K562 (cell line): ENCODE measurements around the gene UPF2. TPM values are rescaled to one million over a fixed set of nuclear protein-coding genes. Genes with fewer than 3 reads are reported as not detected.
A peak's percentile ranks its signal among the peaks of the same experiment; 100 is the strongest.

Experiments used
- E2F5 ChIP-seq: sonication (generic); formaldehyde crosslinking; IDR thresholded peaks from 2 replicates; pipeline ENCODE4 v1.8.0; 2022; ENCODE audit warnings: mild to moderate bottlenecking, missing genetic modification reagents
- NFXL1 ChIP-seq: fragments of 450-650 bp; formaldehyde crosslinking; IDR thresholded peaks from 2 replicates; pipeline ENCODE4 v1.4.0; 2021; ENCODE audit warnings: mild to moderate bottlenecking
- SRSF1 ChIP-seq: fragments of 200-400 bp; formaldehyde crosslinking; IDR thresholded peaks from 2 replicates; pipeline ENCODE4 v1.6.1; 2017; ENCODE audit warnings: mild to moderate bottlenecking, low read depth, low read length, moderate library complexity
- polyA plus RNA-seq, 8 experiments: library from polyadenylated mRNA; depleted of rRNA in 4 of 8; stranded (reverse) in 5 of 8; unstranded in 3 of 8; fragments of >200 nt; fragmentation: Nextera tagmentation in 2 of 8; fragmentation: Illumina TruSeq in 1 of 8; extraction: Ambion mirVana in 2 of 8; extraction: Trizol in 1 of 8; gene quantifications; 2 replicates each; pipeline versions ENCODE4 v1.2.1 to v1.2.3, GENCODE V29; 2011 to 2014; ENCODE audit warnings: inconsistent platforms in 1 of 8, missing spikeins in 1 of 8
- total RNA-seq, 7 experiments: library from RNA; depleted of rRNA in 6 of 7; stranded (reverse); fragments of >200 nt in 6 of 7; fragmentation: Illumina TruSeq in 2 of 7; extraction: Trizol in 2 of 7; gene quantifications; 2 replicates each; pipeline versions ENCODE4 v1.2.1 to v1.2.3, GENCODE V29; 2011 to 2021; ENCODE audit warnings: low replicate concordance in 1 of 7
- TF ChIP-seq, protein P1 (sequence below), 2 experiments: fragments of 250-450 bp in 1 of 2; fragments of 450-650 bp in 1 of 2; sonication (Bioruptor Pico) in 1 of 2; IDR thresholded peaks; 2 replicates each; pipeline versions ENCODE4 v1.6.1 to v1.8.0; 2016 to 2021; ENCODE audit warnings: mild to moderate bottlenecking in 2 of 2, moderate library complexity in 2 of 2, missing compliant biosample characterization in 1 of 2, missing genetic modification characterization in 1 of 2
- TF ChIP-seq, protein P2 (sequence below): sonication (generic); formaldehyde crosslinking; IDR thresholded peaks from 2 replicates; pipeline ENCODE4 v1.8.1; 2022; ENCODE audit warnings: missing genetic modification reagents

The UPF2 gene
- total and polyA plus RNA-seq, 9 of the 15 experiments (the other 6 are each of a cell fraction or from before 2014, with no cell fraction given): 13.9 to 37.7 (median 23.7) TPM

- TF ChIP-seq E2F5 (CRISPR knock-in tag): no peak
- TF ChIP-seq, protein P1, sequence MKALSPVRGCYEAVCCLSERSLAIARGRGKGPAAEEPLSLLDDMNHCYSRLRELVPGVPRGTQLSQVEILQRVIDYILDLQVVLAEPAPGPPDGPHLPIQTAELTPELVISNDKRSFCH (CRISPR knock-in tag; IDR thresholded peaks at IDR 0.05): no peak
- TF ChIP-seq, protein P1 (tag; IDR thresholded peaks at IDR 0.05): peak; percentile 4; the same call in 1 of the 2 replicates
- TF ChIP-seq NFXL1 (CRISPR knock-in tag): 0 out of 2 replicates have a peak, but pooled peaks have one; percentile 2
- TF ChIP-seq, protein P2, sequence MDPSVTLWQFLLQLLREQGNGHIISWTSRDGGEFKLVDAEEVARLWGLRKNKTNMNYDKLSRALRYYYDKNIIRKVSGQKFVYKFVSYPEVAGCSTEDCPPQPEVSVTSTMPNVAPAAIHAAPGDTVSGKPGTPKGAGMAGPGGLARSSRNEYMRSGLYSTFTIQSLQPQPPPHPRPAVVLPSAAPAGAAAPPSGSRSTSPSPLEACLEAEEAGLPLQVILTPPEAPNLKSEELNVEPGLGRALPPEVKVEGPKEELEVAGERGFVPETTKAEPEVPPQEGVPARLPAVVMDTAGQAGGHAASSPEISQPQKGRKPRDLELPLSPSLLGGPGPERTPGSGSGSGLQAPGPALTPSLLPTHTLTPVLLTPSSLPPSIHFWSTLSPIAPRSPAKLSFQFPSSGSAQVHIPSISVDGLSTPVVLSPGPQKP (CRISPR knock-in tag): no peak
- no peak for TF ChIP-seq SRSF1
These were observed 143.3 kb downstream of the UPF2 start (continued) for GRCh38 chr10:11899067-11899876.
